ENCODE data around the gene RAPGEF5. TPM values are rescaled to one million over a fixed set of nuclear protein-coding genes. Genes with fewer than 3 reads are reported as not detected.

The RAPGEF5 gene
- total RNA-seq, 1 donor from 2014 or later = 43.9 TPM

- DNase-seq = no peak
These were observed 140.6 kb downstream of the RAPGEF5 start for GRCh38 chr7:22216309-22216708.

GRCh38 chr7:22214000-22214399 is 143.0 kb downstream of the RAPGEF5 start:
- no peak for DNase-seq

- DNase-seq = peak; percentile 20
These were observed 143.9 kb downstream of the RAPGEF5 start for GRCh38 chr7:22213081-22213480.

- DNase-seq = no peak
These were observed 146.0 kb downstream of the RAPGEF5 start for GRCh38 chr7:22210967-22211366.

- DNase-seq = no peak
These were observed 146.6 kb downstream of the RAPGEF5 start for GRCh38 chr7:22210355-22210754.

GRCh38 chr7:22208799-22209198 is 148.2 kb downstream of the RAPGEF5 start:
- no peak for DNase-seq

GRCh38 chr7:22207724-22208225 is 149.2 kb downstream of the RAPGEF5 start:
- no peak for DNase-seq

GRCh38 chr7:22205631-22206030 is 151.3 kb downstream of the RAPGEF5 start:
- no peak for DNase-seq

- DNase-seq = peak; percentile 29
These were observed 152.6 kb downstream of the RAPGEF5 start for GRCh38 chr7:22204312-22204711.

GRCh38 chr7:22202141-22202540 is 154.8 kb downstream of the RAPGEF5 start:
- no peak for DNase-seq

GRCh38 chr7:22201186-22201880 is 155.6 kb downstream of the RAPGEF5 start:
- DNase-seq = no peak

- no peak for DNase-seq
These were observed 156.2 kb downstream of the RAPGEF5 start for GRCh38 chr7:22200777-22201176.

- no peak for DNase-seq
These were observed 156.7 kb downstream of the RAPGEF5 start for GRCh38 chr7:22200238-22200637.

- DNase-seq = no peak
These were observed 159.6 kb downstream of the RAPGEF5 start for GRCh38 chr7:22197376-22197775.

- DNase-seq = no peak
These were observed 160.5 kb downstream of the RAPGEF5 start for GRCh38 chr7:22196429-22196828.

- DNase-seq = no peak
These were observed 161.4 kb downstream of the RAPGEF5 start for GRCh38 chr7:22195397-22196172.

GRCh38 chr7:22194658-22195273 is 162.2 kb downstream of the RAPGEF5 start:
- DNase-seq = no peak

GRCh38 chr7:22193450-22193983 is 163.4 kb downstream of the RAPGEF5 start:
- DNase-seq = no peak

GRCh38 chr7:22192801-22193200 is 164.2 kb downstream of the RAPGEF5 start:
- DNase-seq = no peak

GRCh38 chr7:22190736-22191135 is 166.2 kb downstream of the RAPGEF5 start:
- DNase-seq = no peak

GRCh38 chr7:22189741-22190140 is 167.2 kb downstream of the RAPGEF5 start:
- DNase-seq = no peak

- DNase-seq = no peak
These were observed 167.7 kb downstream of the RAPGEF5 start for GRCh38 chr7:22189230-22189629.

Measured in skin of body (tissue), 2 donors.